Stimulated activated memory B cell treated with anti-CD40 and anti-IgM and Interleukin-4, amounts not matched to agents 10 μg/mL and 1 μg/mL and 100 μg/mL, for 72 hours (primary cell): ENCODE measurements around the gene SP7.
"Not testable (repeated sequence)": the region's sequence is repeated elsewhere in the genome, so short reads cannot be mapped to it uniquely, and the experiment has no call there.

Source experiments
- ATAC-seq: fragments of 150-1000 bp; cut with Tn5 transposase; 2 replicates; pipeline ENCODE4 v1.10.0; 2021
- H3K27ac Mint-ChIP-seq: one replicate; pipeline ENCODE4 v1.8.0; 2022; ENCODE audit warnings: mild to moderate bottlenecking, mixed read lengths
- H3K27me3 Mint-ChIP-seq: one replicate; pipeline ENCODE4 v1.8.0; 2022; ENCODE audit warnings: mixed read lengths
- H3K36me3 Mint-ChIP-seq: one replicate; pipeline ENCODE4 v1.8.0; 2022; ENCODE audit warnings: mixed read lengths
- H3K4me1 Mint-ChIP-seq: one replicate; pipeline ENCODE4 v1.8.0; 2022; ENCODE audit warnings: mixed read lengths
- H3K4me3 Mint-ChIP-seq: one replicate; pipeline ENCODE4 v1.8.0; 2022; ENCODE audit warnings: mild to moderate bottlenecking, moderate library complexity, mixed read lengths
- H3K9me3 Mint-ChIP-seq: one replicate; pipeline ENCODE4 v1.8.0; 2022; ENCODE audit warnings: mixed read lengths

Gene SP7

DNA sequence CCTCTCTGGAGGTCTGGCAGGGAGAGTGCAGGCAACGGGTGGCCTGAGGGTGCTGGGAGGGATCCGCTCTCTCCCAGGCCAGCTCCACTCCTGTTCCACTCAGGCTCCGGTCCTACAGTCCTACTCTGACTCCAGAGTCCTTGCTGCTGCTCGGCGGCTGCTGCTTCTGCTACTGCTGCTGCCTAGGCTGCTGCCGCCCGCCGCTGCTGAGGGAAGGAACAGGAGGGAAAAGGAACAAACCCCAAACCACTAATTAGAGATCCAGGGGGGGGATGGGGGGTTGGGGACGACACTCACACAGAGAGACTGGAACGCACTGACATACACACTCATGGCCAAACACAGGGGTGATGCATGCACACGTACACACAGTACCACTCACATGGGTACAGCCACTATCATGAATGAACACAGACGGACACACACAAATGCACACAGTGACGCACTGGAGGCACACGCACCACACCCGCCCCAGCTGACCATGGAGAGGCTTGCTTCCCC lies at the start of gene SP7:
SP7 (minus strand) TSS at position 174 of the 501 bp plus-strand sequence. CDS start 708 bp downstream, outside the sequence.
- Mint-ChIP-seq H3K27ac (no peak within 1 kb of the TSS), H3K4me1 (peaks cover 19% of the 10 kb centered on the region), H3K36me3 (no peaks in the 10 kb centered on the region), H3K27me3 (peaks cover 70% of the 10 kb centered on the region), H3K9me3 (no peaks in the 10 kb centered on the region), H3K4me3 (no peak within 1 kb of the TSS)
- ATAC-seq, result peak; percentile 71

DNA sequence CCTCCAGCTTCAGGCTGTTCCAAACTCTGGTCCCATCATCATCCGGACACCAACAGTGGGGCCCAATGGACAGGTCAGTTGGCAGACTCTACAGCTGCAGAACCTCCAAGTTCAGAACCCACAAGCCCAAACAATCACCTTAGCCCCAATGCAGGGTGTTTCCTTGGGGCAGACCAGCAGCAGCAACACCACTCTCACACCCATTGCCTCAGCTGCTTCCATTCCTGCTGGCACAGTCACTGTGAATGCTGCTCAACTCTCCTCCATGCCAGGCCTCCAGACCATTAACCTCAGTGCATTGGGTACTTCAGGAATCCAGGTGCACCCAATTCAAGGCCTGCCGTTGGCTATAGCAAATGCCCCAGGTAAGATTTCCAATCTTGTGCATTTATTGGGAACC lies 47.1 kb upstream of the SP7 start:
- H3K4me1 Mint-ChIP-seq, result peaks cover 55% of the 10 kb centered on the region
- H3K27me3 Mint-ChIP-seq, result no peaks in the 10 kb centered on the region
- no peaks in the 10 kb centered on the region for H3K9me3 Mint-ChIP-seq
- no peak overlapping the region for H3K27ac Mint-ChIP-seq
- ATAC-seq, result no peak
- peak overlapping the region; percentile 51 for H3K4me3 Mint-ChIP-seq
- H3K36me3 Mint-ChIP-seq, result peaks cover 45% of the 10 kb centered on the region

DNA sequence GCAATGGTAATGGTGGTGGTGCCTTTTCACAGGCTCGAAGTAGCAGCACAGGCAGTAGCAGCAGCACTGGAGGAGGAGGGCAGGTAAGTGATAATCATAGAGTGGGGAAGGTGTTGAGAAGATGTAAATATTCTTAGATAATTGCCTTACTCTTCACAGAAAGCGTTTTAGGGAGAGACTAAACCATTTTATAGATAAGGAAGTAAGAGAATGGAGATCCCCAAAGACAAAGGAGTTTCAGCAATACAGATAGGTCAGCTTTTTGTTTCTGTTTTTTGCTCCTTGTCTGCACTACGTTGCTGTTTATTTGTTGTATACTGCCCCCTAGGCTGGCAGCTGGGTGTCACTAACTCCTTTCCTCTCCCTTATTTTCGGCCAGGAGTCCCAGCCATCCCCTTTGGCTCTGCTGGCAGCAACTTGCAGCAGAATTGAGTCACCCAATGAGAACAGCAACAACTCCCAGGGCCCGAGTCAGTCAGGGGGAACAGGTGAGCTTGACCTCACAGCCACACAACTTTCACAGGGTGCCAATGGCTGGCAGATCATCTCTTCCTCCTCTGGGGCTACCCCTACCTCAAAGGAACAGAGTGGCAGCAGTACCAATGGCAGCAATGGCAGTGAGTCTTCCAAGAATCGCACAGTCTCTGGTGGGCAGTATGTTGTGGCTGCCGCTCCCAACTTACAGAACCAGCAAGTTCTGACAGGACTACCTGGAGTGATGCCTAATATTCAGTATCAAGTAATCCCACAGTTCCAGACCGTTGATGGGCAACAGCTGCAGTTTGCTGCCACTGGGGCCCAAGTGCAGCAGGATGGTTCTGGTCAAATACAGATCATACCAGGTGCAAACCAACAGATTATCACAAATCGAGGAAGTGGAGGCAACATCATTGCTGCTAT lies 45.8 kb upstream of the SP7 start:
- Mint-ChIP-seq H3K27me3 (no peaks in the 10 kb centered on the region), H3K4me3 (peak overlapping the region; percentile 93), H3K36me3 (peaks cover 45% of the 10 kb centered on the region), H3K9me3 (no peaks in the 10 kb centered on the region), H3K4me1 (peaks cover 44% of the 10 kb centered on the region), H3K27ac (no peak overlapping the region)
- ATAC-seq, result no peak

DNA sequence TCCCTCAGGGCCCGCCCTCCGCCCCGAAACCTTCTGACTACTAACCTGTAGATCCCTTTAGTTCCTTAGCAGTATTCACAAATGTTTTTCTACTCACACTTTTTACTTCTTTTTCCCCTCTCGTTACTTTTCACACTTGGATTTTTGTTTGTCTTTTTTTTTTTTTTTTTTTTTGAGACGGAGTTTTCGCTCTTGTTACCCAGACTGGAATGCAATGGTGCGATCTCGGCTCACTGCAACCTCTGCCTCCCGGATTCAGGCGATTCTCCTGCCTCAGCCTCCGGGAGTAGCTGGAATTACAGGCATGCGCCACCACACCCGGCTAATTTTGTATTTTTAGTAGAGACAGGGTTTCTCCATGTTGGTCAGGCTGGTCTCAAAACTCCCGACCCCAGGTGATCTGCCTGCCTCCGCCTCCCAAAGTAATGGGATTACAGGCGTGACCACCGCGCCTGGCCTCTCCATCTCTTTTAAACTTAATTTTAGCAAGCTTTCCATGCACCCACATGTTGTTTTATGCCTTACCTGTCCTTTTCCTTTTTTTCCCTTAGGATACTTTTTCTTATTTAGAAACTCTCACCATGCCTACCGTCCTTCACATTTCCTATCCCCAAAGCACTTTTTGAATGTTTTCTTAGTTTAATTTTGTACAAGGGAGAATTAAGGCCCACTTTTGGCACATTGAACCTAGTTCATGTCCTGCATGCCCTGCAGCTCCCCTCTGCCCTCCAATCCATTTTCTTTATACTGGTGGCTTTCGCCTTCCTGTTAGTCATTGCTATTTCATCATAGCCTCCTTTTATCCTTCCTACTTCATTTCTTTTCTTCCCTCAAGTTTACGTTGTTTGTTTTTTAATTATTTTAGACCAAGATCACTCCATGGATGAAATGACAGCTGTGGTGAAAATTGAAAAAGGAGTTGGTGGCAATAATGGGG lies 44.9 kb upstream of the SP7 start:
- Mint-ChIP-seq H3K4me1 (peaks cover 35% of the 10 kb centered on the region), H3K9me3 (no peaks in the 10 kb centered on the region), H3K4me3 (peak overlapping the region; percentile 93), H3K27ac (no peak overlapping the region), H3K27me3 (no peaks in the 10 kb centered on the region), H3K36me3 (peaks cover 42% of the 10 kb centered on the region)
- no peak for ATAC-seq

DNA sequence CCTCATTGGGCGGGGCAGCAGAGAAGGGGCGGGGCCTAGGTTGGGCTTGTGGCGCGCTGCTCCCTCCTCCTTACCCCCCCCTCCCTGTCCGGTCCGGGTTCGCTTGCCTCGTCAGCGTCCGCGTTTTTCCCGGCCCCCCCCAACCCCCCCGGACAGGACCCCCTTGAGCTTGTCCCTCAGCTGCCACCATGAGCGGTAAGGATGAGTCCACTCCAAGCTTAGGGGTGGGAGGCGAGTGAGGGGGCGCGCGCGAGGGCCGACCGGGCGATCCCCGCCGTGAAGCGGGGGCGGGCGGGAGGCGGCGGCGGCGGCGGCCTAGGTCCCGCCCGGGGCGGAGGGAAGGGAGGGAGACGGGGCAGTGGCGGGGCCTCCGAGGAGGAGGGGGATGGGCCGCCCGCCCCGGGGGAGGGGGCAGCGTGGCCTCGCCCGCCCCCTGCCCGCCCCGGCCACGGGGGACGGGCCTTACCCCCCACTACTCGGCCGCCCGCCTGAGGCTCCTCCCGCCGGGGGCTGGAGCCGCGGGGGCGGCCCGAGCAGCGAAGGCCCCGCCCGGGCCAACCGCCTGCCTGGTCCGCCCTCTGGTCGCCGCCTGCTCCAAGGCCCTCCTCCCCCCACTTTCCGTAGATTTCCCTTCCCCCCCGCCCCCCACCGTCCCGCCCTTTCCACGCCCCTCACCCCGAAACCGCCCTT lies 44.1 kb upstream of the SP7 start, which contains the start of gene SP1:
SP1 (plus strand) TSS at position 73 of the 690 bp plus-strand sequence; CDS start at position 189, 116 bp downstream.
- peak within 1 kb of the TSS; percentile 93 for H3K4me3 Mint-ChIP-seq

DNA sequence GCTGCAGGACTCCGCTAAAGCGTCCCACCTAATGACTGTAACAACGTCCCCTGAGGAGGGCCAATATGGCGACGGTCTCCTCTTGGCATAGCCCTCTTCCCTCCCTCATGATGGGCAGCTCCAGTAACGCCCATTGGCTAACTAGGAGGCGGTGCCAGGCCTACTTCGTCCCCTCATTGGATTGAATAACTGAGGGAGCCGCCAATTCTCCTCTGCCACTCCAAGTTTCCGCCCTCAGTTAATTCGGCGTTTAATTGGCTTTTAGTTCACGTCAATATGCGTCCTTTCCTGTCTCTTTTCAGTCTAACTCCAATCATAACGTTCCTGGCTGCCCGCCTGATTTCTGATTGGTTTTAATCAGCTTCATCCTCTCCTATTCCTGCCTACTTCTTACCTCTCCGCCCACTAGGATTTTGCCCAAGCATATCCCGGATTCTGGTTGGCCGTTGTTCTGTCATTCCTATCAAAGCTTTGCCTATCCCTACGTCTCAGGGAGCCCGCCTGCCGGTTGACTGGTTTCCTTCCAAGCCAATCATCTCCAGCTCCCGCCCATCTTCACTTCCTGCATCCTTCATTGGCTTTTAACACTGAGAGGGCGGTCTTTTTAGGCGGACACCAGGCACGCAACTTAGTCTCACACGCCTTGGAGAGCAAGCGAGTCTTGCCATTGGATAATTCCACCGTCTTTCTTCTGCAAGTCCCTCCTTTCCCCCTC lies 43.4 kb upstream of the SP7 start:
- no peaks in the 10 kb centered on the region for H3K9me3 Mint-ChIP-seq
- peaks cover 37% of the 10 kb centered on the region for H3K36me3 Mint-ChIP-seq
- H3K27me3 Mint-ChIP-seq, result no peaks in the 10 kb centered on the region
- no peak overlapping the region for H3K4me3 Mint-ChIP-seq
- H3K4me1 Mint-ChIP-seq, result peaks cover 31% of the 10 kb centered on the region
- ATAC-seq, result peak; percentile 87
- no peak overlapping the region for H3K27ac Mint-ChIP-seq

More for the DNA sequence above, 44.1 kb upstream of the SP7 start, which contains the start of gene SP1:
- H3K27me3 Mint-ChIP-seq, result no peaks in the 10 kb centered on the region
- H3K36me3 Mint-ChIP-seq, result peaks cover 38% of the 10 kb centered on the region
- peaks cover 31% of the 10 kb centered on the region for H3K4me1 Mint-ChIP-seq
- peak; percentile 80 for ATAC-seq
- H3K9me3 Mint-ChIP-seq, result no peaks in the 10 kb centered on the region
- no peak within 1 kb of the TSS for H3K27ac Mint-ChIP-seq

DNA sequence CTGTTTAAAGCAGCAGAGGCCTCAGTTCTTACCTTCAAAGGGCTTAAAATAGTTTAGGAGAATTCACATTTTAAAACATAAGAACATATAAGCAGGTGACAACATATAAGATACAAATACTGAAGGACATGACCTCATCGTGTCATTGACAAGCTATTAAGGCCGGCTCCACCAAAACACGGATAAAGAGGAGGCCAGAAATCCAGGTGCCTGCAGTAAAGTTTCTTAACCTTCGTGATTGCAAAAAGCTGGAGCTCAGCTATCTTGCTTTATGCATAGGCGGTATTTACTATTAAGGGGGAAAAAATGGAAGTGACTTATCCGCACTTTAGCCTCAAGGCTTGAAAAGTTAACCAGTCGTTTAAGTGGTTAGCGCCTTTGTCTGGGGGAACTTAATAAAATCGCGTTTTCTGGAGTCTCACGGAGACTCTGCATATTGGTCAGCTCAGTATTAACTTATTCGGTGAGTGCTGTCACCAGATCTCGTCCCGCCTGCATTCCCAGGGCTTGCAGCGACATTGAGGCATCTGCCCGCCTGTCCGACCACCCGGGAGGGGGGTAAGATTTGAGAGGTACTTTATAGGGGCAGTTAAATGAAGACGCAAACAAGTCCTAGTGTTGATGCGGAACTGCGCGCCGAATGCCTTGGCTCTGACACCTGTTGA lies 42.7 kb upstream of the SP7 start:
- Mint-ChIP-seq H3K9me3 (no peaks in the 10 kb centered on the region), H3K4me3 (no peak overlapping the region), H3K36me3 (peaks cover 30% of the 10 kb centered on the region), H3K27ac (no peak overlapping the region), H3K4me1 (peaks cover 31% of the 10 kb centered on the region), H3K27me3 (no peaks in the 10 kb centered on the region)
- no peak for ATAC-seq

DNA sequence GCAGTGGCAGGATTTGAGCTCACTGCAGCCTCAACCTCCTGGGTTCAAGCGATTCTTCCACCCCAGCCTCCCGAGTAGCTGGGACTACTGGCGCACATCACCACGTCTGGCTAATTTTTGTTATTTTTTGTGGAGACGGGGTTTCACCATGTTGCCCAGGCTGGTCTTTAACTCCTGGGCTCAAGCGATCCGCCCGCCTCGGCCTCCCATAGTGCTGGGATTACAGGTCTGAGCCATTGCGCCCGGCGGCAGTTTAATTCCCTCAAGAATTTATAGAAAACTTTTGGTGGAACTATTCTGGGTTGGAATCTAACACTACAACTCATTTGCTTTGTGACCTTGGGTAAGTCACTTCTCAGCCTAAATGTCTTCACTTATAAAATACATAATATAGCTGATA lies 42.1 kb upstream of the SP7 start:
- ATAC-seq, result no peak
- no peak overlapping the region for H3K4me3 Mint-ChIP-seq
- H3K27me3 Mint-ChIP-seq, result no peaks in the 10 kb centered on the region
- no peaks in the 10 kb centered on the region for H3K9me3 Mint-ChIP-seq
- H3K4me1 Mint-ChIP-seq, result peaks cover 26% of the 10 kb centered on the region
- H3K27ac Mint-ChIP-seq, result no peak overlapping the region
- peaks cover 23% of the 10 kb centered on the region for H3K36me3 Mint-ChIP-seq

DNA sequence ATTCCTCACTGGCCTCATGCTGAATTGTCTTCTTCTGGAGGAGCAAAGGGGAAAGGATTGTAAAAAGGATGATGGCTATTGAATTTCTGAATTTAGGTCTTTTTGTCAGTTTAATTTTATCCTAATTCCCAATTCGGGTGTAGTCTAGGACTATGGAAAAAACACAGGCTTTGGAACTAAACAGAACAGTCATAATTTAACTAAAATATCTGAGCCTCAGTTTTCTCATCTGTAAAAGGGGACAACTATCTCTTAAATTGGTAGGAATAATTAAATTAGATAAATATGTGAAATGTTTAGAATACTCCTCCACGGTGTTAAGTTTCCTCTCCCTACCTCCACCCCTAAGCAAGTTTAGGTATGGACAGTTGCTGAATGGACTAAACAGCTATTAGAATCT lies 40.6 kb upstream of the SP7 start:
- ATAC-seq, result no peak
- Mint-ChIP-seq H3K9me3 (no peaks in the 10 kb centered on the region), H3K4me1 (peaks cover 21% of the 10 kb centered on the region), H3K27ac (no peak overlapping the region), H3K4me3 (no peak overlapping the region), H3K27me3 (no peaks in the 10 kb centered on the region), H3K36me3 (peaks cover 9% of the 10 kb centered on the region)

DNA sequence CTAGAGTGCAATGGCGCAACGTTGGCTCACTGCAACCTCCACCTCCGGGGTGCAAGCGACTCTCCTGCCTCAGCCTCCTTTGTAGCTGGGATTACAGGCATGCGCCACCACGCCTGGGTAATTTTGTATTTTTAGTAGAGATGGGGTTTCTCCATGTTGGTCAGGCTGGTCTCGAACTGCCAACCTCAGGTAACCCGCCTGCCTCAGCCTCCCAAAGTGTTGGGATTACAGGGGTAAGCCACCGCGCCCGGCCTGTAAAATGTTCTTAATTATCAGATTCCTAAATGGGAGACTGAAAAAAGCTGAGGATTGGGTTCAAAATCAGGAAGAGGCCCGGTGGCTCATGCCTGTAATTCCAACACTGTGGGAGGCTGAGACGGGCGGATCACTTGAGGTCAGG lies 38.1 kb upstream of the SP7 start:
- H3K27ac Mint-ChIP-seq, H3K4me3 Mint-ChIP-seq, H3K9me3 Mint-ChIP-seq, ATAC-seq, H3K27me3 Mint-ChIP-seq, H3K36me3 Mint-ChIP-seq: not testable (repeated sequence)
- H3K4me1 Mint-ChIP-seq, result peaks cover 22% of the 10 kb centered on the region

DNA sequence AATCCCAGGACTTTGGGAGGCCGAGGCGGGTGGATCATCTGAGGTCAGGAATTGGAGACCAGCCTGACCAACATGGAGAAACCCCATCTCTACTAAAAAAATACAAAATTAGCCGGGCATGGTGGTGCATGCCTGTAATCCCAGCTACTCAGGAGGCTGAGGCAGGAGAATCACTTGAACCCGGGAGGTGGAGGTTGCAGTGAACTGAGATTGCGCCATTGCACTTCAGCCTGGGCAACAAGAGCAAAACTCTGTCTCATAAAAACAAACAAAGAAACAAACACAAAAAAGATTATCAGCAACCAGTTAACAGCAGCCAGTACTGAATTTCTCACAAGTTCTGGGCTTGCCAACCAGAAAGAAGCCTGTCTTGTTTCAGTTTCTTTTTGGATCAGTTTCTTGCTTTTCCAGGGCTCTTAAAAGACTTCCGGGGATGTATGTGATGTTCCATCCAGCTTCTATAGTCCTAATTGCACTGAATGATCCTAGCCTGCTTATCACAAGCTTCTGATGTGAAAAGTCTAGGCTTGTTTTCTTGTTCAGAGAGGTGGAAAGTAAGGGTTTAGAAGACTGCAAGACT lies 37.5 kb upstream of the SP7 start:
- not testable (repeated sequence) for H3K36me3 Mint-ChIP-seq, H3K27me3 Mint-ChIP-seq, H3K9me3 Mint-ChIP-seq, H3K27ac Mint-ChIP-seq, ATAC-seq, H3K4me3 Mint-ChIP-seq
- peaks cover 22% of the 10 kb centered on the region for H3K4me1 Mint-ChIP-seq

DNA sequence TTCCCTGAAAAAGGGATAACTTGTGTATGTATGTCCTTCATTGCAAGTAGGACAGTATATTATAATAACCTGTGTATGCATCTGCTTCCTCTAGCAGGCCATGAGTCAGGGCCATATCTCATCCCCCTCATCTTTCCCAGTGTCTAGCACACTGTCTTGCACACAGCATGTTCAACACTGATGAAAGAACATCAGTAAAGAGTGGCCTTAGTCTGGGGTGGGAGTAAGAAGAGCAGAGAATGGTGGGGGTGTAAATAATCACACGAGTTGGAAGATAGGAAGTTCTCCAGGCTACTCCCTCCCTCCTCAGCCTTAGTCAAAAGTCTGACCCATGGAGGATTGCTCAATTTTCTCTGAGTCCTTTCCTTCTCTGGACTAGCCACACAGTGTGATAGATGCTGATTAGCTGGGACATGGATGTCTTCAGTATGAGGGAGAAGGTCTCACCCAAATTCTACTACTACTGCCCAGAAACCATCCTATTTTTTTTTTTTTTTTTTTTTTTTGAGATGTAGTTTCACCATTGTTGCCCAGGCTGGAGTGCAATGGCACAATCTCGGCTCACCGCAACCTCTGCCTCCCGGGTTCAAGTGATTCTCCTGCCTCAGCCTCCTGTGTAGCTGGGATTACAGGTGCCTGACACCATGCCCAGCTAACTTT lies 29.2 kb upstream of the SP7 start:
- no peak overlapping the region for H3K4me3 Mint-ChIP-seq
- ATAC-seq, result no peak

DNA sequence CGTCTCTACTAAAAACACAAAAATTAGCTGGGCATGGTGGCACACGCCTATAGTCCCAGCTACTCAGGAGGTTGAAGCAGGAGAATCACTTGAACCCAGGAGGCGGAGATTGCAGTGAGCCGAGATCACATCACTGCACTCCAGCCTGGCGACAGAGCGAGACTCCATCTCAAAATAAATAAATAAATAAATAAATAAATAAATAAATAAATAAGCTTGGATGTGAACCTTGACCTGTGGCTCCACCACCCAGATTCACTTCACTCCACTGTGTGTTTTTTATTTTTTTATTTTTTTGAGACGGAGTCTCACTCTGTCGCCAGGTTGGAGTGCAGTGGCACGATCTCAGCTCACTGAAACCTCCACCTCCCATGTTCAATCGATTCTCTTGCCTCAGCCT lies 25.5 kb upstream of the SP7 start:
- ATAC-seq, H3K4me3 Mint-ChIP-seq, H3K36me3 Mint-ChIP-seq, H3K27me3 Mint-ChIP-seq, H3K27ac Mint-ChIP-seq, H3K9me3 Mint-ChIP-seq: not testable (repeated sequence)
- peaks cover 13% of the 10 kb centered on the region for H3K4me1 Mint-ChIP-seq

More for the DNA sequence above, 29.2 kb upstream of the SP7 start:
- Mint-ChIP-seq H3K27ac (peak overlapping the region; percentile 75), H3K36me3 (no peaks in the 10 kb centered on the region), H3K27me3 (no peaks in the 10 kb centered on the region), H3K4me1 (peaks cover 16% of the 10 kb centered on the region), H3K9me3 (no peaks in the 10 kb centered on the region)
